Keratinocyte (primary cell): ENCODE measurements around the gene MAG.

ENCODE experiments used
- EZH2 ChIP-seq: IDR thresholded peaks from one replicate; pipeline ENCODE4 v1.6.1; 2012; ENCODE audit warnings: inconsistent platforms, mild to moderate bottlenecking, low read length, moderate library complexity
- TF ChIP-seq, protein P1 (sequence below), 3 experiments: IDR thresholded peaks in 1 of 3; conservative IDR thresholded peaks in 1 of 3; optimal IDR thresholded peaks in 1 of 3; 2 replicates in 2 of 3; 3 replicates in 1 of 3; pipeline versions ENCODE3 to v1.5.1; 2011; ENCODE audit warnings: low read length in 3 of 3, mild to moderate bottlenecking in 3 of 3, moderate library complexity in 2 of 3, control low read depth in 1 of 3, inconsistent platforms in 1 of 3; ENCODE audit not compliant: insufficient read depth in 2 of 3; ENCODE audit errors: extremely low read depth in 1 of 3

DNA sequence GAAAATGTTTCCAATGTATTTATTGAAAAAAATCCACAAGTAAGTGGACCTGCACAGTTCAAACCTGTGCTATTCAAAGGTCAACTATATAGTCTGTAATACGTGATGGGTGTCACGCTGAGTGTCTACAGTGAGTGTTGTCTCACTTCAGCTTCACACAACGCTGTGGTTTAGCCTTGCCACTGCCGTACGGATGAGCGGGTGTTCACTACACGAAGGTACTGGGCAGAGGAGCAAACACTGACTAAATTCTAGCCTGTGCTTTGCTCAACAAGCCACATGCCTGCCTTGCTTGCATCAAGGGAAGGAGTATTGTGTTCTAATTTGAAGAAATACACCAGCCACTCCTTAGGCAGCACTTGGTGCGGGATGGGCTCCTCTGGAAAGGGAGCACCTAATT is 62.9 kb downstream of the MAG start:
- TF ChIP-seq, protein P1, sequence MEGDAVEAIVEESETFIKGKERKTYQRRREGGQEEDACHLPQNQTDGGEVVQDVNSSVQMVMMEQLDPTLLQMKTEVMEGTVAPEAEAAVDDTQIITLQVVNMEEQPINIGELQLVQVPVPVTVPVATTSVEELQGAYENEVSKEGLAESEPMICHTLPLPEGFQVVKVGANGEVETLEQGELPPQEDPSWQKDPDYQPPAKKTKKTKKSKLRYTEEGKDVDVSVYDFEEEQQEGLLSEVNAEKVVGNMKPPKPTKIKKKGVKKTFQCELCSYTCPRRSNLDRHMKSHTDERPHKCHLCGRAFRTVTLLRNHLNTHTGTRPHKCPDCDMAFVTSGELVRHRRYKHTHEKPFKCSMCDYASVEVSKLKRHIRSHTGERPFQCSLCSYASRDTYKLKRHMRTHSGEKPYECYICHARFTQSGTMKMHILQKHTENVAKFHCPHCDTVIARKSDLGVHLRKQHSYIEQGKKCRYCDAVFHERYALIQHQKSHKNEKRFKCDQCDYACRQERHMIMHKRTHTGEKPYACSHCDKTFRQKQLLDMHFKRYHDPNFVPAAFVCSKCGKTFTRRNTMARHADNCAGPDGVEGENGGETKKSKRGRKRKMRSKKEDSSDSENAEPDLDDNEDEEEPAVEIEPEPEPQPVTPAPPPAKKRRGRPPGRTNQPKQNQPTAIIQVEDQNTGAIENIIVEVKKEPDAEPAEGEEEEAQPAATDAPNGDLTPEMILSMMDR (optimal IDR thresholded peaks at IDR 0.05 in 1 of 3, IDR thresholded peaks at IDR 0.05 in 1 of 3, conservative IDR thresholded peaks at IDR 0.05 in 1 of 3; ENCODE audit: extremely low read depth in 1 of 3, insufficient read depth in 2 of 3, low read length in 3 of 3) = no peak
- TF ChIP-seq EZH2 = no peak
